ENCODE data around the gene TTC33.

TTC33 gene

GRCh38 chr5:40486437-40487275 is 269.1 kb downstream of the TTC33 start:
- DNase-seq, result no peak

DNA sequence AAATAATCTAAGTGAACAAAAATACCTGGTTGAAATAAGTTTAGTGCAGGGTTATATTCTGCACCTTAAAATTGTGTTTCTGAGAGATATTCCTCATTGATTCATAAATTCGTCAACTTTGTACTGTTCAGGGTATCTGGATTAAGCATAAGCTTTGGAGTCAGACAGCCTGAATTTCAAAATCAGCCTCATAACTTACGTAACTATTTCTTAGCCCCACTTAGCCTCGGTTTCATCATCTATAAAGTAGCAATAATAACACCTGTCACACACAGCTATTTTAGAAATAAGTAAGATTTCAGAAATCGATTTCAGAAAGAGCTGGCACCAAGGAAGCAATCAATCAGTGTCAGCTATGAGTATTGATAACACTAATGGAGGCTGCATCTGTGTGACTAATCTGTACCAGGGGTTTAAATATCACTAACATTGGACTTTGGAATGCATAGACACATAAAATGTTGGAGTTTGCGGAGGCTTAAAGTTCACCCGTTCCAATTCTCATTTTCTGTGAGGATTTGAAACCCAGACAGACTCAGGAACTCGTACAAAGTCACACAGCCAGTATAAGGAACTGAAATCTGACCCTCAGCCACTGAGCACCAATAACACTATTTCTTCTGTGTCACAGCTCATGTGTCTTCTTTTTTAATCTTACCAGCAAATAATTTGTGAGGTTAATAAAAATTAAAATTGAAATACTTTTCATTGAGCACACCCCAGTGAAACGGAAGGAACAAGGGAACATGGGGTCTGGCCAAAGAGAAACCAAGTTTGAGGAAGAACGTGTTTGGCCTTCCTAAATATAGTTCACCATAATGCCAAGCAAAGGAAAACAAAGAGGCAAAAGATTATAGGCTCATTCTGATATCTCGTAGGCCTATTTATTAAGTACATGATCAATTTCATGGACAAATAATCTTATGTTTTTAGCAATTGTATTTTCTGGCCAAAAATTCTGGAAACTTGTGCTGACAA is 270.5 kb downstream of the TTC33 start:
- DNase-seq, result no peak

GRCh38 chr5:40484495-40484894 is 271.3 kb downstream of the TTC33 start:
- no peak for DNase-seq

DNA sequence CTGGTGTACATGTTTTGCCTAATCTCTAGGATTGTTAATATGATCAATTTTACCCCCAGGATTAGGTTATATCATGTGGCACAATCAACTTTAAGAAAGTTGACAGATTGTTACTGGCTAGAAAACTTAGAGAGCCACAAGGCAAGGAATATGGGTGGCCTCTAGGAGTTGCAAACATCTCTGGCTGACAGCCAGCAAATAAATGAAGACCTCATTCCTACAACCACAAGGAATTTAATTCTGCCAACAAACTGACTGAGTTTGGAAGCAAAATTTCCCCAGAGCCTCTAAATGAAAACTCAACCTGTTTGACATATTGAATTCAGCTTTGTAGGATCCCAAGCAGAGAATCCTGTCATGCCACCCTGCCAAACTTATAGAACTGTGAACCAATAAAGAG is 272.4 kb downstream of the TTC33 start:
- no peak for DNase-seq

DNA sequence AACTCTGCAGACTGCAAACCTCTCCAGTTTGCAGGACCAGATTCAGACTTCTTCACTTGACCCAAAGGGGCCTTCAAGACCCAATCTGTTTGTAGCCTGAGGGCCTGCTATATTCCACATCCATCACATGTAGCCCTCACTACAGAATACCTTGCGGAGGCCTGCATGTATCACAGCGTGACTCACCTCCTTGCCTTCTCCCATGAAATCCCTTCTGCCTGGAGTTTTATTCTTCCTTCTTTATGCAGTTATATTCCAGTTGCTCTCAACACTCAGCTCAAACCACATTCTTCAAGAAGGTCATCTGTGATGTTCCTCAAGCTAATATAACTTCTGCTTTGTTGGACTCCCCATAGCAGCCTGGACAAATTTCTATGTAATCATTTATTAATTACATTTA is 274.5 kb downstream of the TTC33 start:
- DNase-seq, result no peak

- DNase-seq, result no peak
Measured at GRCh38 chr5:40480392-40480791, 275.4 kb downstream of the TTC33 start.

DNA sequence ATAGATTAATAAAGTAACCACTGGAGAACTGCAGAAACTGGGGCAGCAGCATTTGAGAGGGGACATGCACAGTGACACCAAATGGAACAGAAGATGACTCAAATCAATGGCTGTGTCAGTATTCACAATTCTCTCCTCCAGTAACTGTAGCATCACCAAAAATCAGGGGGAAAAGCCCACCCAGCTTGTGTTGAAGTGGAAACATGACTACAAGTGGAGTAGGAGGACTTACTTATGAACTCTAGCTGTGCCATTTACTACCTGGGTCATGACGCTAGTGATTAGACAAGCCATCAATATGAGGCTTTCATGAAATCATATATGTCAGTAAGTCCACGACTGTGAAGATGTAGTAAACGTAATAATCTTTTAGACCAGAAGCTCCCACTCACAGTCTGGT is 275.8 kb downstream of the TTC33 start:
- DNase-seq, result no peak

DNA sequence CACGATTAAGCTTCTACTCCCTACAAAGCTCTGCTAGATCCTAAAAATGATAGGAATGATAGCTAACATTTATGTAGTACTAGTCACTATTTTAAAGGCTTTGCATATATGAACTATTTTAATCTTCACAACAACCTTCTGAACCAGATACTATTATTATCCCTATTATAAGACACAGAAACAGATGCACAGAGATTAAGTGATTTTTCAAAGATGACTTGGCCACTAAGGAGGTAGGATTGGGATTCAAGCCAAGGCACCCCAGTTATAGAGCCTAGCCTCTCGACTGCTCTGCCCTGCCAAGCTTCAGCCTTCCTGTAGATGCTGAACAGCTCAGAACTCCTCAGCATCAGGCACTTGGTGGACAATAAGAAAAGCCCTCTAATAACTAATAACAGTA is 277.0 kb downstream of the TTC33 start:
- no peak for DNase-seq

DNA sequence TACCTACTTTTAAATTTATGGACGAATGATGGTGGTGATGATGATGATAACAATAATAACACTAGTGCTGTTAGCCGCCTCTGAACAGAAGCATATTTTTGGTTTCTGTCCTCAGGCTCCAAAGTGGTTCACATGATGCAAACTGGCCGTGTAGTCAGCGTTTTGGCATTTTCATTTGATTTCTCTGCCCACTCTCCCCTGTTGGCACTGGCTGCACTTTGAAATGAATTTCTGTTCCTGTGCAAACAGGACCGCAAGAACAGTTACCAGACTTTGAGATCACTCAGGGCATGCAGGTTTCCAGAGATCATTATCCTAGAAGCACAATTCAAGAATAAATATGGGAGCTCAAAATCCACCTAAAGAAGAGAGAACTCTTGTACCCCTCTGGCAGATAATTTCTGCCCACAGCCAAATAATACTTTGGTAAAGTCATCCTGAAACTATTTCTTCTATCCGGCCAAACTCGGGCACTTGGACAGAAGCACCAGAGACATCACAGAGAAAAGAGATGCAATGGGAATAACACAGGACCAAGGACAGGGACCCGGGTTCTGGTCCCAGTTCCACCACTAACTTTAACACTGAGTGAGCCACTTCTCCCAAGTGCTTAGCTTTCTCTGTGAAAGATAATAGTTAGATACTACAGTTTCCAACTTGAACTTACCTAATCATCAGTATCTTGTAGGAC is 277.8 kb downstream of the TTC33 start:
- DNase-seq, result no peak

DNA sequence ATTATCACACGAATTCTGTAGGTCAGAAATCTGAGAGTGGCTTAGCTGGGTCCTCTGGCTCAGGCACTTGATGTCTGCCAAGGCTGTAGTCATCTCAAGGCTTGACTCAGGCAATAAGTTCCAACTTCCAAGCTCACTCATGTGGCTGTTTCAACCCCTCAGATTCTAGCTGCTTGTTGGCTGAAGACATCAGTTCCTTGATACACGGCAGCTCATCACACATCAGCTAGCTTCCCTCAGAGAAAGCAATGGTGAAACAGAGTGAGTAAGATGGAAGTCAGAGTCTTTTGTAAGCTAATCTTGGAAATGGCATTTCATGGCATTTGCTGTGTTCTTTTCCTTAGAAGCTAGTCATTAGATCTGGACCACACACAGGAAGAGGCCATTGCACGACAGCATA is 280.2 kb downstream of the TTC33 start:
- DNase-seq, result no peak

DNA sequence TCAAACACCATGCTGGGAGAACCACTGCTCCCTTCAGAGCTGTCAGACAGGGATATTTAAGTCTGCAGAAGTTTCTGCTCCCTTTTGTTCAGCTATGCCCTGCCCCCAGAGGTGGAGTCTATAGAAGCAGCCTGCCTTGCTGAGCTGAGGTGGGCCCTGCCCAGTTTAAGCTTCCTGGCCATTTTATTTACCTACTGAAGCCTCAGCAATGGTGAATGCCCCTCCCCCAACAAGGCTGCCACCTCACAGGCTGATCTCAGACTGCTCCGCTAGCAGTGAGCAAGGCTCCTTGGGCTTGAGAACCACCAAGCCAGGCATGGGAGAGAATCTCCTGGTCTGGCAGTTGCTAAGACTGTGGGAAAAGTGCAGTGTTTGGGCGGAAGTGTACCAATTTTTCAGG is 281.5 kb downstream of the TTC33 start:
- DNase-seq, result no peak

GRCh38 chr5:40465416-40465815 is 290.3 kb downstream of the TTC33 start:
- no peak for DNase-seq

- no peak for DNase-seq
Measured at GRCh38 chr5:40464511-40464910, 291.2 kb downstream of the TTC33 start.

Measured in amygdala (tissue), 56 donors.